Measurements from ENCODE around the gene ZNF660. TPM values are rescaled to one million over a fixed set of nuclear protein-coding genes. Genes with fewer than 3 reads are reported as not detected.
A peak's percentile ranks its signal among the peaks of the same experiment; 100 is the strongest.

ZNF660 gene
- polyA plus RNA-seq, 1 donor (not counting 4 experiments of a cell fraction or from before 2014, with no cell fraction given), result 0.05 TPM

DNA sequence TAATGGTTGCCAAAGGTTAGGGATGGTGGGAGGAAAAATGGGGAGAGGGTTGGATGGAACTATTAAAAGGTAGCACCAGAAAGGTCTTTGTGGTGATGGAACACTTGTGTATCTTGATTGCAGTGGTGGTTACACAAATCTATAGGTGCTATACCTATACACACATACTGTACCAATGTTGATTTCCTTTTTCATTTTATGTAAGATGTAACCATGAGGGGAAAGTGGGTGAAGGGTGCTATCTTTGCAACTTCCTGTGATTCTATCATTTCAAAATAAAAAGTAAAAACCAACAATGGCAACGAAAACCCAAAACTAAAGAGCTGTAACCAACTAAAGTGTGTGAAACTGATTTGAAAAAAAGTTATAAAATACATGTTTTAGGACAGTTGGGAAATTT, 63.0 kb downstream of the ZNF660 start:
- no peaks in the 10 kb centered on the region for H3K27me3 ChIP-seq (ENCODE audit: control insufficient read depth, extremely low read depth, insufficient read depth, low read length)
- DNase-seq (ENCODE audit: low read depth, low spot score), result no peak
- H3K9me3 ChIP-seq (ENCODE audit: control insufficient read depth, low read depth, low read length), result peaks cover 4% of the 10 kb centered on the region
- TF ChIP-seq EZH2 (IDR thresholded peaks at IDR 0.05; ENCODE audit: low read length), result no peak
- TF ChIP-seq, protein P1, sequence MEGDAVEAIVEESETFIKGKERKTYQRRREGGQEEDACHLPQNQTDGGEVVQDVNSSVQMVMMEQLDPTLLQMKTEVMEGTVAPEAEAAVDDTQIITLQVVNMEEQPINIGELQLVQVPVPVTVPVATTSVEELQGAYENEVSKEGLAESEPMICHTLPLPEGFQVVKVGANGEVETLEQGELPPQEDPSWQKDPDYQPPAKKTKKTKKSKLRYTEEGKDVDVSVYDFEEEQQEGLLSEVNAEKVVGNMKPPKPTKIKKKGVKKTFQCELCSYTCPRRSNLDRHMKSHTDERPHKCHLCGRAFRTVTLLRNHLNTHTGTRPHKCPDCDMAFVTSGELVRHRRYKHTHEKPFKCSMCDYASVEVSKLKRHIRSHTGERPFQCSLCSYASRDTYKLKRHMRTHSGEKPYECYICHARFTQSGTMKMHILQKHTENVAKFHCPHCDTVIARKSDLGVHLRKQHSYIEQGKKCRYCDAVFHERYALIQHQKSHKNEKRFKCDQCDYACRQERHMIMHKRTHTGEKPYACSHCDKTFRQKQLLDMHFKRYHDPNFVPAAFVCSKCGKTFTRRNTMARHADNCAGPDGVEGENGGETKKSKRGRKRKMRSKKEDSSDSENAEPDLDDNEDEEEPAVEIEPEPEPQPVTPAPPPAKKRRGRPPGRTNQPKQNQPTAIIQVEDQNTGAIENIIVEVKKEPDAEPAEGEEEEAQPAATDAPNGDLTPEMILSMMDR (optimal IDR thresholded peaks at IDR 0.05 in 1 of 3, IDR thresholded peaks at IDR 0.05 in 1 of 3, conservative IDR thresholded peaks at IDR 0.05 in 1 of 3; ENCODE audit: extremely low read depth in 1 of 3, insufficient read depth in 2 of 3, low read length in 3 of 3), result no peak
- no peaks in the 10 kb centered on the region for H3K4me1 ChIP-seq (ENCODE audit: control insufficient read depth, extremely low read depth, insufficient read depth, low read length)
- no peak for FAIRE-seq
- H4K20me1 ChIP-seq (ENCODE audit: control insufficient read depth, extremely low read depth, insufficient read depth, low read length), result no peaks in the 10 kb centered on the region
- H3K4me3 ChIP-seq (ENCODE audit: control insufficient read depth in 2 of 3, extremely low read depth in 1 of 3, insufficient read depth in 2 of 3, low read depth in 1 of 3, low read length in 3 of 3), result no peak overlapping the region
- H3K36me3 ChIP-seq (ENCODE audit: control insufficient read depth in 2 of 2, extremely low read depth in 1 of 2, insufficient read depth in 2 of 2, low read length in 2 of 2), result peaks cover 11 to 22% of the 10 kb centered on the region in 2 experiments
- H3K4me2 ChIP-seq (ENCODE audit: control insufficient read depth, extremely low read depth, insufficient read depth, low read depth, low read length), result peak overlapping the region; percentile 89
- H3K79me2 ChIP-seq (ENCODE audit: control insufficient read depth, insufficient read depth, low read length), result peaks cover 18% of the 10 kb centered on the region
- no peak overlapping the region for H3K27ac ChIP-seq (ENCODE audit: control insufficient read depth, insufficient read depth, low read length)
- H3K9ac ChIP-seq (ENCODE audit: control insufficient read depth, extremely low read depth, insufficient read depth, low read length), result no peak overlapping the region
- no peaks in the 10 kb centered on the region for H3K9me1 ChIP-seq (ENCODE audit: control insufficient read depth, extremely low read depth, insufficient read depth, low read length)
- no peak overlapping the region for H2AFZ ChIP-seq (ENCODE audit: control insufficient read depth, low read length)
- dilution Hi-C loops (cut with MboI; ENCODE audit: extremely low pct_ligation_motif_present, low sequenced_read_pairs), result no loop called here

DNA sequence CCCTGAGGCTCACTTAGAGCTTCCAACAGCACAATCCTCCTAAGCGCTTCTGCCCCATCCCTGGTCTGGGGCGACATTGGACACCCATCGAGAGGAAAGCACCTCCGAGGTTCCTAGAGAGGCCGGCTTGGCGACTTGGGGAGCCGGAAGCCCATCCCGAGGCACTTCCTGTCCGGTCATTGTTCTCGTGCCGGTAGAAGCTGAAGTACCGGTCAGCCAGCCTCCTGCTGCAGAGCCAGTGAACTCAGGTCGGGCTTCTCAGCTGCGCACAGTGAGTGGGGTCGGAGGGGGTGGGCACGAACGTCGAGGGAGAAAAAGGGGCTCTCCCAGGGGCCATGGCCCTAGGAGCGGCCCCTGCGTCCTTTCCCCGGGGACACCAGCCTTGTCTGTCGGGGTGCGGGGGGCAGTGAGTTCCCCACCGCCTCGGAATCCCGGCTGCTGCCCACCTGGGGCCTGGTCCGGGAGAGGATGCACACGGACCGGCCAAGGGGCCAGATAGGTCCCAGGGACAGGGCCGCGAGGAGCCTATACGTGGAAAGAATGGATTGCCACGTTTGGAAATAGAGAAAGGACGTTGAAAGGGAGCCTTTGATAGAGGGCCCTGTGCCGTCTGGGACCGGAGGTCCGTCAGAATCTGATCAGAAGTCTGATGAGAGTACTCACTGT, 63.9 kb downstream of the ZNF660 start, which contains the start of gene ZNF35:
Gene ZNF35, plus strand, starts transcription at position 169 of the 666 bp plus-strand sequence. CDS start 2,336 bp downstream, outside the sequence.
- TF ChIP-seq, protein P1 (optimal IDR thresholded peaks at IDR 0.05 in 1 of 3, IDR thresholded peaks at IDR 0.05 in 1 of 3, conservative IDR thresholded peaks at IDR 0.05 in 1 of 3; ENCODE audit: extremely low read depth in 1 of 3, insufficient read depth in 2 of 3, low read length in 3 of 3), result no peak
- no peak for TF ChIP-seq EZH2 (IDR thresholded peaks at IDR 0.05; ENCODE audit: low read length)
- Histone ChIP-seq H3K4me1 (ENCODE audit: control insufficient read depth, extremely low read depth, insufficient read depth, low read length) (no peaks in the 10 kb centered on the region), H3K27ac (ENCODE audit: control insufficient read depth, insufficient read depth, low read length) (peak within 1 kb of the TSS; percentile 72), H3K9ac (ENCODE audit: control insufficient read depth, extremely low read depth, insufficient read depth, low read length) (peak within 1 kb of the TSS; percentile 90), H3K9me1 (ENCODE audit: control insufficient read depth, extremely low read depth, insufficient read depth, low read length) (no peaks in the 10 kb centered on the region), H3K79me2 (ENCODE audit: control insufficient read depth, insufficient read depth, low read length) (peaks cover 18% of the 10 kb centered on the region), H3K4me2 (ENCODE audit: control insufficient read depth, extremely low read depth, insufficient read depth, low read depth, low read length) (peak within 1 kb of the TSS; percentile 89), H4K20me1 (ENCODE audit: control insufficient read depth, extremely low read depth, insufficient read depth, low read length) (no peaks in the 10 kb centered on the region), H2AFZ (ENCODE audit: control insufficient read depth, low read length) (peak within 1 kb of the TSS; percentile 94), H3K36me3 (ENCODE audit: control insufficient read depth in 2 of 2, extremely low read depth in 1 of 2, insufficient read depth in 2 of 2, low read length in 2 of 2) (peaks cover 14 to 19% of the 10 kb centered on the region in 2 experiments), H3K9me3 (ENCODE audit: control insufficient read depth, low read depth, low read length) (no peaks in the 10 kb centered on the region), H3K4me3 (ENCODE audit: control insufficient read depth in 2 of 3, extremely low read depth in 1 of 3, insufficient read depth in 2 of 3, low read depth in 1 of 3, low read length in 3 of 3) (peak within 1 kb of the TSS; percentile 66 to 96 (median 87)), H3K27me3 (ENCODE audit: control insufficient read depth, extremely low read depth, insufficient read depth, low read length) (no peaks in the 10 kb centered on the region)
- FAIRE-seq, result peak; percentile 90
- dilution Hi-C loops (cut with MboI; ENCODE audit: extremely low pct_ligation_motif_present, low sequenced_read_pairs), result no loop called here
- peak; percentile 38 for DNase-seq (ENCODE audit: low read depth, low spot score)

Other genes with a start within 250 kb of the ZNF660 start
- gene TCAIM, start 246.2 kb upstream of the ZNF660 start, polyA plus RNA-seq, result 19.4 to 28.0 TPM (median 20.5 TPM) in 3 replicates
- gene ZNF445, start 107.3 kb upstream of the ZNF660 start, polyA plus RNA-seq, result 3.0 to 3.3 TPM (median 3.3 TPM) in 3 replicates
- gene ZKSCAN7, start 29.8 kb upstream of the ZNF660 start, polyA plus RNA-seq, result 0.93 to 1.9 TPM (median 1.6 TPM) in 3 replicates
- 6.3 to 8.8 TPM (median 8.0 TPM) in 3 replicates for gene ZNF197, start 40.1 kb downstream of the ZNF660 start, polyA plus RNA-seq
- gene ZNF35, start 63.8 kb downstream of the ZNF660 start, polyA plus RNA-seq, result 5.5 to 9.4 TPM (median 6.3 TPM) in 3 replicates
- gene ZNF502, start 127.7 kb downstream of the ZNF660 start, polyA plus RNA-seq, result 3.3 to 4.9 TPM (median 4.8 TPM) in 3 replicates
- gene ZNF501, start 144.7 kb downstream of the ZNF660 start, polyA plus RNA-seq, result 2.5 to 2.8 TPM (median 2.7 TPM) in 3 replicates
- 9.3 to 12.7 TPM (median 10.8 TPM) in 3 replicates for gene KIAA1143, start 176.7 kb downstream of the ZNF660 start, polyA plus RNA-seq
- 0.53 to 2.8 TPM (median 2.1 TPM) in 3 replicates for gene KIF15, start 176.8 kb downstream of the ZNF660 start, polyA plus RNA-seq